HG03457 (cell line): Measurements from ENCODE around the gene SMIM43.

Experiments used
- ATAC-seq: cut with Tn5 transposase; IDR thresholded peaks from one replicate; pipeline ENCODE4 v1.9.1; 2021; ENCODE audit warnings: moderate number of reproducible peaks; ENCODE audit not compliant: unreplicated experiment

Gene SMIM43

DNA sequence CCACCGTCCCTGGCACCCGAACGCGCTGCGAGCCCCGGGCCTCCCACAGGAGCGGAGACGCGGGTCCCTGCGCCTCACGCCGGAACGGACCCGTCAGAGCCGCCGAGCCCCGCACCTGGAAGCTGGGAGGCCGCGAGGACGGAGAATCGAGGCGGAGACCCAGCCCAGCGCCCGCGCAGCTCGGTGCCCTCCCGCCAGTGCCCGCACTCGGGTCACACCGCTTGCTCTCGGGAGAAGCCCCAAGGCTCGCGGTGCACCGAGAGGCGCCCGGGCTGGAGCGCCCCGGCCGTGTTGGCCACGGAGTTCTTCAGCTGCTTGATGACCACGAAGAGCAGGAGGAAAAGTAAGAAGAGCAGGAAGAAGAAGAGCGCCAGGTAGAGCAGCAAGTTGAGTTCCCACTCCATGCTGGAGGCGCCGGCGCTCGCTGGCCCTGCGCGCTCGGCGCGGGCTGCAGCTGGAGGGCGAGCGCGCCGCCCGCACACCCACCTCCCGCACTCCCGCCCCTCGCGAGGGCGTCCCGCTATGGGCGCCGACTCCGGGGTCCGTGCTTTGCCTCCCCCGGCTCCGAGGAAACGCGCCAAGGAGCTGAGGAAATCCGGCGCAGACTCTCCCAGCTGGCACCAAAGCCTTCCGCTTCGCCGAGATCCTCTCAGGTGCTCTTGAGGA, at the start of gene SMIM43:
TSS of gene SMIM43 (minus strand) at position 463 of the 666 bp plus-strand sequence. CDS start at position 404, 59 bp downstream.
- no peak for ATAC-seq

DNA sequence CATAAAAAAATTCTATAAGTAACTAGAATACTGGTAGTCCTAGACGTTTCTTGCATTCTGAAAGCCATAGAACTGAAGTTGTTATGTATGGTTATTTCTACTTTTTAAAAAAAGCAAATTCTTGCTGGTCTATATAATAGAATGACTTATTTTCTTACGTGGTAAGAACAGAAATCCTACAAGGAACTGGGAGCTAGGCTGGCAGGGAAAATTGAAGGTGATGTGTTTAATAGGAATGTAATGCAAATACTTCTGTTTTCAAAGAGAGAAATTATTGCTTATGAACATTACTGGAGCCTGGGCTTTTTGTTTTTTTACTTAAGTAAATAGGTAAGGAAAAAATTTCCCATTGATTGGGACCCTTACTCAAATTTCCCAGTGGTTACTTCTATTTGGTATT, 49.8 kb upstream of the SMIM43 start:
- ATAC-seq, result no peak

DNA sequence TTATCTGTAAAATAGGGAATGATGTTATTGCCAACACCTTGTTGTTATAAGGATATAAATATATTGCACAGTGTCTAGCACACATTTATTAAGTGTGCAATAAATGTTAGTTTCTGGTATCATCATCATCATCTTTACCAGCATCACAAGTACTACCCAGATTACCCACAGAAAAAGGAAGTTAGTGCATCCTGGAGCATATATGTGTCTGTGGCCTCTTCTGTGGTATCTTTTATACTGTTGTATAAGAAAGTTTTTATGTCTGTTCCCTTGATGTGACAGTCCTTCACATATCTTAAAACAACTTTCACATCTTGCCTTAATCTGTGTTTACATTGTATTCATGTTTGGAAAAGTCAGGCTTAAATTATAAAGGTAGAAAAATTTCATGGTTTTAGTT, 46.2 kb upstream of the SMIM43 start:
- ATAC-seq, result no peak

DNA sequence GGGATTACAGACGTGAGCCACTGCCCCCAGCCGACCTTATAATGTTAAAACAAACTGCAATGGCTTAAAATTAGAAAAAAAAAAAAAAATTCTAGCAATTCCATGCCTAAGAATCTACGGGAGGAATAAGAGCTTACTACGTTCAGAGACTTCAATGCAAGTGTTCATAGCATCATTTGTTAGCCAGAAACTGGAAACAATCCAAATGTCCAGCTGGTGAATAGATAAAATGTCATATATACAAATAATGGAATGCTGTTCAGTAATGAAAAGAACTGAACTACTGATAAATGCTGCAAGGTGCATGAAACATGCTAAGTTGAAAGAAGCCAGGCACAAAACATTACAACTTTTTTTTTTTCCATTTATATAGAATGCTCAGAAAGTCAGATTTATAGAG, 41.4 kb upstream of the SMIM43 start:
- no peak for ATAC-seq

DNA sequence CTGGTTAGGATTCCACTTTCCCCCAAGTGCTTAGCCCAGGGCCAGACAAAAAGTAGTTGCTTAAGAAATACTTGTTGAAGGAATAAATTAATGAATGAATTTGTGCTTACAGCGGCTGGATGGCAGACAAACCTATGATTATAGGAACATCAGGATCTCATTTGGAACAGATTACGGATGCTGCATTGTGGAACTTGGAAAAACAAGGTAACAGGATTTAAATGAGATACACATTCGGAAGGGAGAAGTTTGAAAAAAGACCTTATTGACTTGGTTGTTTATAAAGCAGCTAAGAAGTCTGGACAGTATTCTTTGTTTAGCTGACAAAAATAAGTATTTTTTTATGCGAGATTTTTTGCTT, 36.7 kb upstream of the SMIM43 start:
- ATAC-seq, result no peak

DNA sequence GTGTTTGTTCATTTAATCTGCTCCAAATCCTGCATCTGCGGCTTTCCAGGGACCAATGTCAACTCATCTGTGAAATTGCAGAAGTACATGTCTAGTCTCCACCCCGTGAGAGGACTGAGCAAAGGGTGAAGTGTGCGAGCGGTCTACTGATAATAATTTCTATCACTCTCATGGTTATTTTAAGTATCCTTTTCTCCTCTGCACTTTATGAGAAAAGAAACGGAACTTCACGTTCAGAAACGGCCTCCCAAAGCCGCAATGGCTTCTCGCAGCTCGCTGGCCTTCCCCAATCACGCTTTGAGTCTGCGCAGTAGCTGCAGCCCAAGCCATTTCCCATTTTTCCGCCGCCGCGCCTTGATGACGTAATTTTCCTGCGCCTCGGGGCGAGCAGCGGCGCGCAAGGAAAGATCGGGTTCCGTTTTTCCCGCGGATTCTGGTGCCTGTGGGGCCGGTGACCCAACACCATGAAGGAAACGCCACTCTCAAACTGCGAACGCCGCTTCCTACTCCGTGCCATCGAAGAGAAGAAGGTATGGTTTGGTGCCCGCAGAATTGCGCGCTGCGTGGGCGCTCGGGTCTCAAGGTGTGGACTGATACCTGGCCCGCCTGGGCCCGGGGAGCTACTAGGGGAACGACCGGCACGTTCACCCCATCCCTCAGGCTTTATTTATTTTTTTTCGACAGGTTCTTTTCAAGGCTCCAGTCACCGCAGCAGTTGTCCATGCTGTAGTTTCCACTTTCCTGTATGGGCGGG, 36.2 kb upstream of the SMIM43 start, which contains the start of gene EXOSC9:
TSS of gene EXOSC9 (plus strand) at position 363 of the 754 bp plus-strand sequence. CDS start at position 465, 102 bp downstream.
- peak; percentile 62 for ATAC-seq

DNA sequence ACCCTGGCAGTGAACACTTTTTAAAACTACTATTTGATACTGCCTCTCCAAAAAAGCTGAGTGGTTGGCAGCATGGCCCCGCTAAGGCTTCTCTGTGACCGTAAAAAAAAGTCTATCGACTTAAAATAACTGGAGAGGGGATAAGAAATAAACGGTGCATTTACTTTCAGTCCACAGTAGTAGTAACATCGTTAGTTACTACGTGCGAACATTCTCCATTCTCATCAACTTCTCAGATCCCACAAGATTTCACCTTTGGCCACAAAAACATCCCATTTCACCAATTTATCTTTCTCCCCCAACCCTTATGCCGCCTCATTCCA, 35.6 kb upstream of the SMIM43 start:
- peak; percentile 22 for ATAC-seq

DNA sequence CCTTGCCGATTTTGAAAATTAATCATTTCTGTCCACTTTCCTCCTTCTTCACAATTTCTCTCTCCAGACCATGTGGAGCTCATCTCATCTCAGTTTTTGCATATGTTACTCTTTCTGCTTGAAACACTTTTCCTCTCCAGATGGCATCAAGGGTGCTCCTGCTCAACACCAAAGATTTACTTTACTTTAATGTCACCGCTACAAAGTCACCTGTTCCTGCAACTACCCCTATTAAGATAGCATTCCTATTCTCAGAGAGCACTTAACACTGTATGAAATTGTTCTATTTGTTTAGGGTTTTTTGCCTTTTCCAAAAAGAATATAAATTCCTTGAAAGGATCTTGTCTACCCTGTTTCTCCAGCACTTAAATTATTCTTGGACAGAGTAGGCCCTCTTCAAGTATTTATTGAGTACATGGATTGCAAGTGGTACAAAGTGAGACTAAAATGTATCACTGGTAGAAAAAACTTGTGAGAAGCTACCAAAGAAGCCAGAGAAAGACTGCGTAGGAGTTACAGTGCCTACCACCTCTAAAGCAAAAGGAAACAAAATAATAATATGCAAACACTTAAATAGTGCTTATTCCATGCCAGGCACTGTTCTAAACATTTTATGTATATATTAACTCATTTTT, 35.0 kb upstream of the SMIM43 start:
- ATAC-seq, result no peak

DNA sequence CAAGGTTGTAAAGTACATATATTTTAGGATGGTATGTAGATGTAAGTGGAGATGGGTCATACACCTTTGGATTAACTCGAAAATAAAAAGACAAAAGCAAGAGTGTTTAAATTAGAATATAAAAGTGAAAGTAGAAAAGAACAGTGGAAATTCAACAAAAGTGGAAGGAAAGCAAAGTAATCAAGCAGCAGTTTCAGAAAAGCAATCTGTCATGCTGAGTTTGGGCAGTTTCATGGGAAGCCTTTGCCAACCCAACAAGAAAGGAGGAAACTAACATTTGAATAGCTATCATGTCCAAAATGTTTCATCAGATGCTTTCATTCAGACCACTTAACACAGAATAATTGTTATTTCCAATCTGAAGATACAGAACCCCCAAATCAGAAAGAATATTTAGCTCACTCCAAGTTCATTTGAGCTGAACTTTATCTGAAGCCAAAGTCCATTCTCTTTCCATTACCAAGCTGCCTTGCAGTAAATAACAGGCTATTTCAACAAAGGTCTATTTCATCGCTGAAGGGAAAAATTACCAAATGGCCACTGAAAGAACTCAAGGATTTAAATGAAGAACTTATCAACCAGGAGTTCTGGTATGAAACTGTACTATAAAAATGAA, 34.4 kb upstream of the SMIM43 start:
- no peak for ATAC-seq

DNA sequence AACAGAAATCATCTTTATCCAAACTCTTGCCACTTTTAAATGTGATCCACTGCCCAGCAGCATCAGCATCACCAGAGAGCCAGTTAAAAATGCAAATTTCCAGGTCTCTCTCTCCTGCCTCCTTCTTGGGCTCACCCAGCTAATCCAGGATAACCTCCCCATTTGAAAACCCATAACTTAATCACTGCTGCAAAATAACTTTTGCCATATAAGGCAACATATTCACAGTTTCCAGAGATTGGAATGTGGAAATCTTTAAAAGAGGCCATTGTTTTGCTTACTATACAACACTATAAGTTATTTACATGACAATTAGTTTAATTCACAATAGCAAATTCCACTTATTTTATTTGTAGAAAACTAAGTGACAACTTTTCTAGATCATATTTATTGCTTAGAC, 31.3 kb upstream of the SMIM43 start:
- no peak for ATAC-seq

DNA sequence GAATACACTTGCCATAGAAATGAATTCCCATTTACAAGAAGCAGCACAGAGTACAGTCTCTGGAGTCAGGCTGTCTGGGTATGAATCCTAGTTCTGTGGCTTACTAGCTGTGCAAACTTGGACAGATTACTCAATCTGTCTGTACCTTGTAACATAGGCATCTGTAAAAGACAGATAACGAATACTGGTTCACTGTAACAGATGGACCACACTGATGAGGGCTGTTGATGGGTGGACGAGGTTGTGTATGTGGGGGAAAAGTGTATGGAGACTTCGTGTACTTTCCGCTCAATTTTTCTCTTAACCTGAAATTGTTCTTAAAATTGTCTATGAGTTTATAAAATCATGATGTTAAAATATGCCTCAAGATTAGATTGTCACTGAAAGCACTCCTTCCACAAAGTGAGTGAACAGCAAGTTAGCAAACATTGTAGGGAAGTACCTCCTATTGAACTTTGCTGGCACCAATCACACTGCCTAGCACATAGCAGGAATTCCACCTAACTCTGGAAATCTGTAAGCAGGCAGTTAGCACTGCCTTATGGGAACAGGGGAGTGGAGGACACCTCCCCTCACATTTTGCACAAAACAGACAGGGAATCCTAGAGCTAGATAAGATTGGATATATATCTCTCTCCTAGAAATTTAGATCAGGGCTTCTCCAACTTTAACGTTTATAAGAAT, 29.7 kb upstream of the SMIM43 start:
- ATAC-seq, result no peak

DNA sequence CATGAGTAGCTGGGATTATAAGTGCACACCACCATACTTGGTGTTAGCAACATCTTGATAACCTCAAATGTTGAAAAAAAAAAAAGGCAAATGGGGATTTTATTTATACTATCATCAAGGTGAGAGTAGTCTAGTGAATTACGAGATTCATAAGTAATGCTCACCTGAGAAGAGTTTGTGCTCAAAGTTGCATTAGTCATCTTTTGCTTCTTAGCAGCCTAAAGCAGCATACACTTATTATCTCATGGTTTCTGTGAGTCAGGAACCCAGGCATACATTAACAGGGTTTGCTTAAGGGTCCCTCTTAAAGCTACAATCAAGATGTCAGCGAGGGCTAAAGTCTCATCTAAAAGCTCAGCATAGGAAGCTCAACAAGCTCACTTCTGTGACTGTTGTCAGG, 28.0 kb upstream of the SMIM43 start:
- ATAC-seq, result no peak

DNA sequence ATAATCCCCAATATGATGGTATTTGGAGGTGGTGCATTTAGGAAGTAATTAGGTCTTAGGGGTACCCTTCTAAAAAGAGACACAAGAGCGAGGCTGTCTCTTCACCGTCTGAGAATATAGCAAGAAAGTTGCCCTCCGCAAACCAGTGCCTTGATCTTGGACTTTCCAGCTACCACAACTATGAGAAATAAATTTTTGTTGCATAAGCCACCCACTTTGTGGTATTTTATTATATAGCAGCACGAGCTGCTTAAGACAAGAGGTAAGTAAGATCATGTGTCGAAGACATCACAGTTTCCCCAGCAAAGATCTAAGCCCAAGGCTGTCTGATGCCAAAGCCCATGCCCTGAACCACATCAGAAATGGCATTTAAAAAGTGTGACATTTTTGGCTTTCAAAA, 26.5 kb upstream of the SMIM43 start:
- no peak for ATAC-seq

DNA sequence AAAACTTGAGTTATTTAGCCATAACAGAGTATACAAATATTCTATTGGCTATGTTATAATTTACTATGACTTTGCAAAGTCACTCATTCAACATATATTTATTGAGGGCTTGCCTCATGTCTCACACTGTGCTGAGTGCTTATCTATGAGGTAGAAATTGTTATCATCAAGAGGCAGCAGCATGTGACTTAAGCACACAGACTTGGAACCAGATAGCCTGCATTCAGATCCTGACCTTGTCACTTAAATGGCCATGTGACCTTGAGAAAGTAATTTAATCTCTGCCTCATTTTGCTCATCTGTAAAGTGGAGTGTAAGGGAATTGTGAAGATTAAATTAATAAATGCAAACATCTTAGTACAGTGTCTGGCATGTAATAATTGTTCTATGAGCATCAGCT, 26.0 kb upstream of the SMIM43 start:
- no peak for ATAC-seq

DNA sequence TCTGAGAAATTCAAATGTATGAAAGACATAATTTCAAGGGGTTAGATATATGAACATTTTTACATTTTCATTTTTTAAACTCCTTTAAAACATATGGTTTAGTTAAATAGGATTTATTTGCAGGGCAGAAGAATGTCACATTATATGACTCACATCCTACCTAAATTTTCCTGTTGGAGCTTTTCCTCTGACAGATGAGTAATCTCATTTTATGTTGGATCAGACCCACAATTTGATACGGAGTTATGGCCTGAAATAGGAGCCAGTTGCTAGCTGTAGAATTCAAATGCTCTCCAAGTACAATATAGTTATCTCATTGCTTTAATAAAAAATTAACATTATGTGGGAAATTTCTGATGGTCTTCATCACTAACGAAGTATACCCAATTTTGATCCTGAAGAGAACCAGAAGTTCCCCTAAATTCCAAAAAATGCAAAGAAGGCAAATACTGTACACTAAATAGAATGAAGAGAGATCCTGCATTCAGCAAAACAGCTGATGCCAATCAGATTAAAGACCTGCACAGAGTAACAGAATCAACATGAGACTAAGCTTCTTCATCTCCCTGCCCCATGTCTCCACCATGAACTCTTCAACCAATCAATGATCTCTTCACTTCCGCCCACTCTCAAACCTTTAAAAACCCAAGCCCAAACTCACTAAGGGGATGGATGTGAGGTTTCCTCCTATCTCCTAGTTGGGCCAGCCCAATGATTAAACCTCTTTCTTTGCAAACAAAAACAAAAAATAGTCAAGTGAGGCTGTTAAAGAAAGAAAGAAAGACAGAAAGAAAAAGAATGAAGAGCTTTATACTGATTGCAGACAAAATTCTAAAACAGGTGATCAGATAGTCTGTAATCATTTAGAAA, 25.2 kb upstream of the SMIM43 start:
- ATAC-seq, result no peak

DNA sequence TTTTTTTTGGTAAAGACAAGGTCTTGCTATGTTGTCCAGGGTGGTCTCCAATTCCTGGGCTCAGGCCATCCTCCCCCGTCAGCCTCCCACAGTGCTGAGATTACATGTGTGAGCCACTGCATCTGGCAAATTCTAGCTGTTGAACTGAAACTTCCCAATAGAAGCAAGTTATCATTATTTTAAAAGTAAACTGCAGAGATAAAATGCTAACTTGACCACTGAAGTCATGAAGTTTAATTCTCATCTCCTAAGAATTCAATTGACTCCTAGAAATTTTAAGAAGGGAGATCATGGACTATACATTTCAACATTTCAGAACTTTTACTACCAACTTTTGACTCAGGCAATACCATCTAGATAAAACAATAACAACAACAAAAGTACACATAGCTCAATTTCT, 24.5 kb upstream of the SMIM43 start:
- ATAC-seq, result no peak

DNA sequence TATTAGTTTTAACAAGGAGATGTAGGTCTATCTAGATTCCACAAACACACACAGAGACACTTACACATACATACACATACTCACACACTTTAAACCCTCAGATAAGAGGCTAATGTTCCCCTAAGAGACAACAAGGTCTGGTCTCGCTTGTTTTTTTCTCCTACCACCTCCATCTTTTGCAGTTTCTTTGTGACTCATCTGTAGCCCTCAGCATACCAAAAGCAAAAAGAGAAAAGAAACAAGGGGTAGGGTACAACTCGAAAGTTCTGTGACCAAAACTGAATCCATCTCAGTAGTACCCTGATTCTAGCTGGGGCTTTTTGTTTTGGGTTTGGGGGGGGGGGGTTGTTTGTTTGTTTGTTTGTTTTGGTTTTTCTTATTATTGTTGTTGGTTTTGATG, 23.9 kb upstream of the SMIM43 start:
- peak; percentile 80 for ATAC-seq

DNA sequence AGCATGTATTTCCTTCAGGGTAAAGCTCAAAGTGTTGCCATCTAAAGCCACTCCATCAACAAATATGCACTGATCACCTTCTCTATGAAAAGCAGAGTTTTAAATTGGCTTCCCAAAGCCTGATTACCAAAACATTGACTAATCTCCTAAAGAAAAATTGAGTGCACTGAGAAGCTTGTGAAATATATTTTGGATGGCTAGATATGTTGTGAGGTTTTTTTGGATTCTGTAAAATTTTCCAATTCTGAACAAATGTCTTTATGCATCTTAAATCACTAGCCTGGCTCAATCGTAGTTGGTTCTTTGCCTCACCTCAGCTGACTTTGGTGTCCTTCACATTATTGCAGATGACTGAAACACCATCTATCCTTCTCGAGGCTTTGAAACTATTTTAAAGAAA, 21.3 kb upstream of the SMIM43 start:
- no peak for ATAC-seq

DNA sequence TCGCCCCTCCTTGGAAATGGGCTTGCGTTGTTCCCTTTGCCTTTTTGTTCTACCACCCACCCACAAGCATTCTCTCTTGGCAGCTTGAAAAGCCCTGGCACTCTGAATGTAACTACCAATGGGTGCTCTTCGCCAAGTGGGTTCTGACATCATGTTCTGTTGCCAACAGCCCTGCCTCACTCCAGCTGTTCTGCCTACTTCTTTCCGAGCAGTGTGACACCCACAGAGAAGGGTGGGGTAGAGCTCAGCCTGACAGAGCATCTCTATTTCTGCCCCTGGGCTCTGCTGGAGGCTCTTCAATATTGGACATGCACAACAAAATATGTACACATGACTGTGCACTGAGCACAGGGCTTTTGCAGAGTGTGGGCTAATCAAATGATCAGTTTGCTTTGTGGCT, 20.5 kb upstream of the SMIM43 start:
- no peak for ATAC-seq

DNA sequence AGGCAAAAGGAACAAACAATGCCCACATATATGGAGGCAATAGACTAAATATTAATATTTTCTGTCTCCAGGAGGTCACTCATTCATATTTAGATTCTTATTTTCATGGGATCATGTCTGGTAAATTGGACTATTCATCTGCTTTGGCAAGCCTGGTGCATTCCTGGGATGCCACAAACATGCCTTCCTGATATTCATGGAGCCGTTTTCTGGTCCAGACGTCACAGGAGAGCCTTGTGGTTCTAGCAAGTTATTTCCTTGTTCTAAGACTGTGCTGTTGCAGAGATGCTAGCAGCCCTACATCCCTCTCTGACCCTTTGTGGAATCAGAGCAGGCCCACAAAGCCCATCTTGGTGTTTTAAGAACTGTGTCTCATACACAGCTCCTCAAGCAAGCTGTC, 20.0 kb upstream of the SMIM43 start:
- ATAC-seq, result no peak
